ENCODE measurements around the gene LY6G5B.

LY6G5B gene

DNA sequence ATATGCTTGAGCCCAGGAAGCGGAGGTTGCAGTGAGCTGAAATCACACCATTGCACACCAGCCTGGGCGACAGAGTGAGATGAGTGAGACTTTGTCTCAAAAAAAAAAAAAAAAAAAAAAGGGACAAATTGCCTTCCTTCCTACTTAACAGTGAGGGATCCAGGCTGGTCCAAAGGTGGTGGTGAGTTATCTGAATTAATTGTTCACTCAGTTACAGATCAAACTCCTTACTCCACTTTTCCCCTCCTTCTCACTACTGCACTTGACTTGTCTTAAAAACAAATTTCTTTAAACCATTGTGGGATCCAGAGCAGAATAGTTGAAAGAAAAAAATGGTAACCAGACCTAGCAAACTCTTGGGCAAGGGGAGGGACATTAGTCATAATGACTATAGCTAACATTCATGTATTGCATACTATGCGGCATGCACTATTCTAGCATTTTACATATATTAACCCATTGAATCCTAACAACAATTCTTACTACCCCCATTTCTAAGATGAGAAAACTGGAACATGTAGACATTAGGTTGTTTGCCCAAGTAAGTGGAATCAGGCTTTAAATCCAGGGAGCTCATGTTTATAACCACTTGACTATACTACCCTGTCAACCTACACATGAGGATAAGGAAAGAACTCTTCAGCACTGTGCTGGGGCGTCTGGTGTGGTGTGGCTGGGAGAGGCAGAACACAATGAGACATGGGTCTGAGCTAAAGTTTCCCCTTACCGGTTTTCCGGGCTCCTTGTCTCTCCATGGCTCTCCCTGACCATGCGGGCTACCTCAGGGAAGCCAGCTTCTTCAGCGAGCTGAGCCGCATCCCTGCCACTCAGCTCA, 6.4 kb upstream of the LY6G5B start:
- no peak for DNase-seq

DNA sequence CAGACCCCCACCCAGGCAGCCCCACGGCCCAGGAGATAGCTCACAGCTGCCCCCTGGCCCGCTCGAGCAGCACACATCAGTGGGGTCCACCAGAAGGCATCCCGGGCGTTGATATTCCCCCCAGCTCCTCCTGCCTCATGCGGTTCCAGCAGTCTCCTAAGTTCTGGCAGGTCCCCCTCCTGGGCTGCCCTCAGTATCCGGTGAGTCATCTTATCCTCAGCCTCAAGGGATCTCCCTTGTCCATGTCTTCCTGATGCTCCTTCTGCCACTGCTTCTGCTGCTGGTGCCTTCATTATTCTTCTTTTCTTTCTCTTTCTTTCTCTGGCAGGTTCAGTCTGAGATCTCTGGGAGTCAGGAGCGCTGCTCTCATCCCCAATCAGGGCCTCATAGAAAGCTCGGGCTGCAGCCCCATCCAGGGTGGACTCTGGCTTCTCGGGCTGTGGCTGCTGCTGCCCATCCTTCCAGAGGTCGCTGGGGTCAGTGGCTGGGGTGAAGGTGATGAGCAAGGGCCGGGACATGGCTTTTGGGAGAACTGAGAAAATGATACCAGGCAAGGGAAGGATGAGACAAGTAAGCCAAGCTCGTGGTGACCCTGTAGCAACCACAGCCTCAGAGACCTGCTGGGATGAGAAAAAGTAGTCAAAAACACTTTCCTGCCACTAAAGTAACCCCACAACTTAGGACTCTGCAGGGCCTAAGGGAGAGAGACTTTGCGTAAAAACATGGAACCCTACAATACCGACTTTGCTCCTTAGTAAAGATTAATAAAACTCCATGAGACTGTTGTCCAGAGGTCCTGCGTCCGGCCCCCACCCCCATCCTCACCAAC, 5.6 kb upstream of the LY6G5B start:
- no peak for DNase-seq

DNA sequence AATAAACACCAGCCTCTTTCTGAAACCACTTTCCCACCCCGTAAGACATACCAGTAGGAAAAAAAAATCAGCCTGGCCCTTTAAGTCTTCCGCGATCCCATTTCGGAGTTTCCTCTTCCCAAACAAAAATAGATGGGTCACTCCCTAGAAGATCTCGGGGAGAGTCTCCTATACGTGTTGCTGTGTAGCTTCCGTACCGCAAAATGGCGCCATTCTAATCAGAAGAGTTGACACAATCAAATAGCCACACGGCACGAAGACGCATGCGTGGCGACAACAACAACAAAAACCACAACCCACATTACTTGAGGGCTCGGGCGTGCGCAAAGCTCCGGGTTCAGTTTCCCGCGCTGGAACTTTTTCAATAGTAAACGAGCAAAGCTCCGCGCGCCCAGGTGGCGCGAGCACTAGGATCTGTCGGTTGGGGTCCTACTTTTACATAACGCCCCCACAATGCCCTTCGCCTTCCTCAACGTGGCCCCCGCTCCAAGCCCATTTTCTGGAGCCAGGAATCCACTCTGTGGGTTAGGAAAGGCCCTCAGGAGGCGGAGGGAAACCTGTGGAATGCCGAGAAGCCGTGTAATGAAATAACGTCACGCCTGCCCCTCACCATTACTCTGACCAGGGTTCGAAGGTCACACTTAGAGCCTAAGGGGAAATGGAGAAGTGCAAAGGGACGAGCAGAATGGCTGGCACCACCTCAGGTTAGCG, 4.8 kb upstream of the LY6G5B start, which contains the start of gene GPANK1:
GPANK1 (minus strand) TSS at position 208 of the 711 bp plus-strand sequence. CDS start 519 bp downstream, outside the sequence.
- DNase-seq = peak; percentile 86

DNA sequence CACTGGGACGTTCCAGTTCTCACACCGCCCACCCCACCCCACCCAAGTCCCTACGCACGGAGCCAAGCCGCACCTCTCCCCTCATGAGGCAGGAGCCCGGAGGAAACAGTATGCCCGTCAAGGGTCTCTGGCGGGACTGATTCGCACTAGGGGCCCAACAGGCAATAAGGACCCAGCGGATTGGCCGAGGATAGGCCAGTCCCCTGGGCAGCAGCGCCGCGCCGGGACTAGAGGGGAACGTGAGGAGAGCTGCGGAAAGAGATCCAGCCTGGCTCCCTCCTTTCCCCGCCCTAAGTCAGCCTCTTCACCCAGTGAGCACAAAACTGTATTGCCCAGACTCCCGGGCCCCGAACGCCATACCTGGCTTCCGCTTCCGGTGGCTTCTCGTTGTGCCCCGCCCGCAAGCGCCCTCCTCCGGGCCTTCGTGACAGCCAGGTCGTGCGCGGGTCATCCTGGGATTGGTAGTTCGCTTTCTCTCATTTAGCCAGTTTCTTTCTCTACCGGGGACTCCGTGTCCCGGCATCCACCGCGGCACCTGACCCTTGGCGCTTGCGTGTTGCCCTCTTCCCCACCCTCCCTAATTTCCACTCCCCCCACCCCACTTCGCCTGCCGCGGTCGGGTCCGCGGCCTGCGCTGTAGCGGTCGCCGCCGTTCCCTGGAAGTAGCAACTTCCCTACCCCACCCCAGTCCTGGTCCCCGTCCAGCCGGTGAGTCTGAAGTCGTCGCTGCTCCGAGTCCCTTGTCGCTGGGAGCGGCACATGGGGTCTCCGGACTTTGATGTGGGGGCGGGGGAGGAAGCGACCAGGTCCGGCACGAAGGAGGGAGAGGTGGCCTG, 4.1 kb upstream of the LY6G5B start, which contains the start of gene CSNK2B:
CSNK2B (plus strand) TSS at position 580 of the 836 bp plus-strand sequence. CDS start 752 bp downstream, outside the sequence.
- peak; percentile 97 for DNase-seq

- DNase-seq = no peak
These were observed 3.3 kb upstream of the LY6G5B start for GRCh38 chr6:31666337-31666965.

- no peak for DNase-seq
These were observed 6.6 kb downstream of the LY6G5B start for GRCh38 chr6:31676322-31676903.

DNA sequence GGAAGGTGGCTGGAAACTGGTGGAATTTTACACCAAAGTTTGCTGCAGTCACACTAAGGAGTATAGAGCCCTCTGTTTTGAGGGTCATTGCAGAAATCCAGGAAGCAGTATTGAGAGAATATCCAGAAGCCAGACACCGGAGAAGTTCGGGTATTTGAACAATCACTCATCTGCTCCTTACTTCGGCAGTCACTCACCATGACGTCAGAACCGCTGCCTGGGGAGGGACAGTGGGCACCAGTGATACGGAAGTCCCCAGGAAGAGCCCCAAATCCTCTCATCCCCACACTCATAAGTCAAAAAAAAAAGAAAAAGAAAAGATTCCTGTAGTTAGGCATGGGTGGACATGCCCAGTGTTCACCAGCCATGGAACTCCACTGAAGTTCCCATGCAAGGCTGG, 7.1 kb downstream of the LY6G5B start:
- DNase-seq = no peak

GRCh38 chr6:31677955-31678354, 8.2 kb downstream of the LY6G5B start:
- DNase-seq = no peak

GRCh38 chr6:31680226-31681134, 10.7 kb downstream of the LY6G5B start, which contains the start of gene LY6G5C:
TSS of gene LY6G5C (minus strand) at chr6:31681067. CDS start at chr6:31680373, 694 bp downstream.
- DNase-seq = peak; percentile 61

GRCh38 chr6:31681135-31681671, 11.4 kb downstream of the LY6G5B start:
- peak; percentile 48 for DNase-seq

DNA sequence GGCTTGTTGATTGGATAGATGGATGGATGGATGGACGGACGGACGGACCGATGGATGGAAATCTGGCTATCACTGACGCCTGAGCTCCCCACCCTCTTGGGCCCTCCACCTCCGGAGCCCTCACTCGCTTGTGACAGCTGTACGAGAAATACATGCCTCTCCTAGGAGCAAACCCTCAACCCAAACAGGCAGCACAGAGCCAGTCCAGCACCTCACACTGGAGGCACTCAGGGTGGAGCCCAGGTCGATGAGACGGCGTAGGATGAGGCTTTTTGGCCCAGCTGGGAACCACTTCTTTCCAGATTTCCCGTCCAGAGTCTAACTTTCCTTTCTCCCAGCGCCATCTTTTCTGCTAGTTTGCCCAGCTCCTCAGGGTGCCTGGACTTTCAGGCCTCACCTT, 13.8 kb downstream of the LY6G5B start:
- no peak for DNase-seq

DNA sequence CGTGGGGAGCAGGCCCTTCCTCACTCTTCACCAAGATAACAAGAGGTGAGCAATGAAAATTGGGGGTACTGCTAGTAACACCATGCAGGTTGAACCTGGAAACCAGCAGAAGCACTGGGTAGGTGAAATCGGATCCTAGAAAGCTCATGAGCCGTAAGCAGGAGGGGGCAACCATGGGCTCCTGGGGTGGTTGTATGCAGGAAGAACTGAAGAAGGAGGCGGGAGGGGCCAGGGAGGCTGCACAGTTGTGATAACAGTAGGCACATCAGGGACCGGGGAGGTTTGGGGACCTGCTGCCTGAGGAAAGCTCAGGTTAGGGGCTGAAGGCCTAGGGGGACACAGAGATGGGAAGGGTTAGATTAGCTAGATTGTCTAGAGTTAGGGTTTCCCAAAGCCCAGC, 16.7 kb downstream of the LY6G5B start:
- DNase-seq = no peak

DNA sequence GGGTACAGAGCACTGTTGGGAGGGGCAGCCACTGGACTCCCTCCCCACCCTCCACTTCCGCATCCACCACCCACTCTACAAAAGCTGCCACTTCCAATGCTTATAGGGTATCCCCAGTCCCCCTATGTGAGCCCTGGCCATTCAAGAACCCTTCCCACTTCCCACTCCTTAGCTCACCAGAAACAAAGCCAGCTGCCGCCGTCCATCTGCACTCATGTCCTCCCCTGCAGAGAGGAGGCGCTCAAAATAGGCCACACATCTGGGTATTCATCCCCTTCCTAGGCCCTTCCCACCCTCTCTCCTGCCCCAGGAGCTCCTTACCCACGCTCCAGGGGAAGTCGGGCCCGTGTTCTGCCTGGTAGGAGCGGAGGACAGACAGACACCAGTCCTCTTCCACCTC, 17.5 kb downstream of the LY6G5B start:
- DNase-seq = no peak

DNA sequence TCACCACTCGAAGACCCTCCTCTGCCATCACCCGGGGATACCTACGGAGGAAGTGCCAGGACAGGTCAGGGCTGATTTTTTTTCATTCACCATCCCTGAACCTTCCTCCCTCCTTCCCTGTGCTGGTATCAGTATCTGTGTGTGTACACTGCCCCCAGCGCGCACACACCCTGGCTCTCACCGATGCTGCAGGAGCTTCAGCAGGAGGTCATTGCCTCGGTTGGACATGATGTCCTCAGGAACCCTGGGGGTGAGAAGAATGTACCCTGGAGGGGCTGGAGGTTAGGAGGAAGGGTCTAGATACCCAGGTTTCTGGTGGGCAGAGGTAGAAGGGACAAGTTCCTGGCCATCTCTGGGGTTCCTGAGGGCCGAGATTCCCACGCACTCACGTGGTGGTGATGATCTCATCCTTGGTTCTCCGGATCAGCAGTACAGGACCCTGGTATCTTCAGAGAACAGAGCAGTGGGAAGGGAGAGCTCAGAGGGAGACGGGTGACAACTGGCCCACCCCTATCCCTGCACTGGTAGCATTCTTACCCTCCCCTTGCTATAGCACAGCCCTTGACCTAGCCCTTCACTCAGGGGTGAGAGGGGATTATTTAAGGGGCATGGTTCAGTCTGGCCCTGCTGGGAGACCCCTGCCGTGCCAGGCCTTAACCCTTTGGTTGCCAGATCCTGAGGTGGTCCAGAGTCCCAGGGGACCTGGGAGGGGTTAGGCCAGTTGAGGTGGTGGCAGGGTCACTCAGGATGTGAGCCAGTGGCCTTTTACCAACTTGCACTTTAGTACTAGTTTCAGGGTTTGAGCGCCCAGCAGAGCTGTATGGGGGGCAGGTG, 18.3 kb downstream of the LY6G5B start:
- no peak for DNase-seq

- peak; percentile 13 for DNase-seq
These were observed 19.7 kb downstream of the LY6G5B start for GRCh38 chr6:31689249-31690110.

GRCh38 chr6:31690231-31691077, 20.7 kb downstream of the LY6G5B start:
- no peak for DNase-seq

DNA sequence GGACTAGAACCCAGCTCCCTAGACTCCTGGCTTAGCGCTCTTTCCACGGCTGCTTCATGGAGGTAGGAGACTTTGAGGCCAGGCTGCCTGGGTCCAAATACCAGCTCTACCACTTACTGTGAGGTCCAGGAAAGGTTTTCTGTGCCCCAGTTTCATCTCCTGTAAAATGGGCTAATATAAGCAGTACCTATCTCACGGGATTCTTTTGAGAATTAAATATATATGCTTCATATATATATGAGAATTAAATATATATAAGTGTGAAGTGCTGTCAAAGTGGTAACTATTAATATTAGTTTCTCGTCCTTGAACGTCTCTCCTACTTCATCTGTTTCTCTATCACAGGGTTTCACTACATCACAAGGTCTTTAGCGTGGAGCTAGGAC, 21.3 kb downstream of the LY6G5B start:
- no peak for DNase-seq

All from stimulated activated CD4-positive, alpha-beta T cell treated with anti-CD3 and anti-CD28 coated beads, Interleukin-4, amount 100 ng/mL, for 1 hour (primary cell).